Stimulated activated CD8-positive, alpha-beta memory T cell treated with anti-CD3 and anti-CD28 coated beads, Interleukin-2, amount 100 ng/mL, for 48 hours (primary cell): Measurements from ENCODE around the gene DHCR24.

Experiments
- DNase-seq, 2 donors: peaks; one replicate each; pipeline ENCODE4 v3.0.0-alpha.2; 2020; ENCODE audit warnings: low read depth in 2 of 2

DHCR24 gene

DNA sequence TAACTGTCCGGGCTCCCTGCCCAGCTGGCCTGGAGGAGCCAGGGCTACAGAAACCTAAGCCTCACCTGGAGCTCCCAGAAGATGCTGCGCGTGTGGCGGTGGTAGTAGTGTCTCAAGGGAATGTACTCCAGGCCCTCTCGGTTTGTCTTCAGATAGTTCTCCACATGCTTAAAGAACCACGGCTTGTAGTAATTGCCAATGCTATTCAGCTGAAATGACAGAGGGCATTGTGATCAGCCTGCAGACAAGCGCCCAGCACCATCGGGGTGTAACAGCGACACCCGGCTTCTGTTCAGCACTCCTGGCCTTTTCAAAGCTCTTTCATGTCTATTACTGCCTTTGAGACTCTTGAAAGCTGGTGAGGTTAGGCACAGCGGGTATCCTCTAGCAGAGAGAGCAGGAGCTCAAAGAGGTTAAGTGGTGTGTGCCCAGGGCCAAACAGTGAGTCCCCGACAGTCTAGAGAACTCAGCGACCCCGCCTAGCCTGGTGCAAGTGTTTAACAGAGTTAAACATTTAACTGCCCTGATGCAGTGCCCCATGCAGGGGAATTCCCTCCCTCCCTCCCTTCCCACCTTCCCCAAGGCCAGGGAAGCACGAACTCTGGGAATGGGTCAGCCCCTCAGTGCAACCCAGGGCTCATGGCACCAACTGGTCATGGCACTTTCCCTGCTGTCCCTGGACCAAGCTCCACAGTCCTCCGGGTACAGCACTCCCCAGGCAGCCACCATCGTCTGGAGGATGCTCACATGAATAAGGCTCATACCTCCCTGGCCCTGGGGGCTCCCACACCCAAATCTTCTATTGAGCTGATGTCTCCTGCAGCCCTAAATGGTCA is 21.5 kb downstream of the DHCR24 start:
- DNase-seq = no peak

DNA sequence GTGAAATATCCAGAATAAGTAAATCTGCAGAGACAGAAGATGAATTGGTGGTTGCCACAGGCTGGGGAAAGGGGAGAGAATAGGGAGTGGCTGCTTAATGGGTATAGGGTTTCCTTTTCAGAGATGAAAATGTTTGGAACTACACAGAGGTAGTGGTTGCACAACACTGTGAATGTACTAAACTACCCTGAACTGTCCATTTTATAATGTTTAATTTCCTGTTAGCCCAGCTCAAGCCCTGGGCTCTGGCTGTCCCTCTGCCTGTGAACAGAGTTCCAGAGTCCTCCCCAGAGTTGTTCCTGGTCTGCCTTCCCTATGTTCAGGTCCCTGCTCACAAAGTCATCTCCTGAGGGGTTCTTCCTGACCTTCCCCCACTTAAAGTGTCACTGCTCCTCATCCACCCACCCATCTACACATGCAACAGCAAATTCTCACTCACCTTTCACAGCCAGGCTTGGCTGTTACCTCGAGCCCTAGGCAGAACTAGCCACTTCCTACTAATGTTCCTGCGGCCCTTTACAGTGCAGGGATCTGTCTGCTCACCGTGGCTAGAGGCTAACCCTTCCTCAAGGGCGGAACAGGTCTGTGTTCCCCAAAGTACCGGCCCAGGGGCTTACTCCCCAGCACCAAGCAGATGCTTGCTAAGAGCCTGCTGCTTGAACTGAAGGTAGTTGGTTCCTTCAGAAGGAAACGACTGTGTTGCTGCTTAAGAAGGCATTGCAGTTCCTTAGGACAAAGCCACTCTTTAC is 22.4 kb downstream of the DHCR24 start:
- DNase-seq = no peak

DNA sequence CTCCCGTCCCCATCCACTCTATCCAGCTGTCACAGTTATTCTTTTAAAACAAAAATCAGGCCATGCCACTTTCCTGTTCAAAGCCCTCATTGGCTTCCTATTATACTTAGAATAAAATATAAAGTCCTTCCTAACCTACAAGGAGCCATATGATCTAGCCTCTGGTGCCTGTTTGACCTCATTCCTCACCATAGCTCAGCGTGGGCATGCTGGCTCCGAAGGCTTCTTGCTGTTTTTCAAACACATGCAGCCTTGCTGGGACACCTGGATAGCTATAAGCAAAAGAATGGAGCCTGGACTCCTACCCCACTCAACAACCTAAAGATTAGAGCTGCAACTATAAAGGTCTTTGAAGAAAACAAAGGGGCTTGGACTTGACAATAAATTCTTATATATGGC is 23.7 kb downstream of the DHCR24 start:
- DNase-seq = no peak

DNA sequence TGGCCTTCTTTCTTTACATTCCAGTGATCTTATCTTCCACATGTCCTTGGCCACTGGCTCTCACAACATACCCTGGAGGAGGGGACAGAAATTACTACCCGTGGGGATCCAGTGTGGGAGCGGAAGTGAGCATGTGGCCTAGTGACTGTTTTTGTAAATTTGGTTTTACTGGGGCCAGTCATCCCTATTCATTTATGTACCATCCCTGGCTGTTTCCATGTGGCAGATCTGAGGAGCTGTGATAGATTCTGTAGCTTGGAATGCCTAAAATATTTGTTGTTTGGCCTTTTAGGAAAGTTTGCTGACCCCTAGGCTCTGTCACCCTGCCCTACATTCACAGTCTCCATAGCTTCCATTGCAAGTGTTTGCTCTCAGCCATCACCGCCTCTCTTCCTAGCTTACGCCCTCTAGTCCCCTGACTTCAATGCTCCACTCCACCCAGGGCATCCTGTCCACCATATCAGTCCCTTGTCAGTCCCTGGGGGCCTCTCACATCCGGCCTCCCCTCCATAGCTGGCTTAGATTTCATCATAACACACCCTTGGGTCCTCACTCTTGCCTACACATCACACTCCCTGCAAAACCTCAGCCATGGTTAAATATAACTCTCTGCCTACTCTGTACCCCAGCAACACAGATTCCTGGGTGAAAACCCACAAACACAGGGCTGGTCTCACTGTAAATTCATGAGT is 25.8 kb downstream of the DHCR24 start:
- DNase-seq = no peak

DNA sequence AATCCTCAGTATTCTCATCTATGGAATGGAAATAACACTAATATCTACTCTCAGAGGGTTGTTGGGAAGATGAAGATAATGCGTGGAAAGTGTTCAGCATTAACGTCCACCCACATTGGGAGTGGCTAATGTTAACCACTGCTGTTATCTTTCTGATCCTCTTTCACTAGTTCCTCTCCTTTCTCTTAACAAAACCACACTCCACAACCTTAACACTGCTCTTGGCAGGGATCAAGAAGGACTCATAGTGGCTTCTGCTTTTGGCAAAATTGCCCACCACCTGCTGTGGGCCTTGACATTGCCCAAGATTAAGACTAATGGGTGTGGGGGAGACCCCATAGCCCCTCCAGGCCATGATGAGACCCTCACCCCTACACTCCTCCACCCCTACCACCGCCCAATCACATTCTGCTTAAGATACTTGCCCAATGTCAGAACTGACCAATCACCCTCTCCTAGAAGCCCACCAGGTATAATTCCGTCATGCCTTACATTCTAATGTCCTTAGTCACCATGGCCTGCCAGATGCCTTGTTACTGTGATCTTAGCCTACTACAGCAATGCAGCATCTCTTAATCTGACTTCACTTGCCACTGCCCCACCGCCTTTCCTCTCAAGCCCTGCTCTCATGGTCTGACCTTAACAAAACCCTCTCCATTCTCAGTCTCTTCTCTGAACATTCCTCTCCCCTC is 27.1 kb downstream of the DHCR24 start:
- no peak for DNase-seq

DNA sequence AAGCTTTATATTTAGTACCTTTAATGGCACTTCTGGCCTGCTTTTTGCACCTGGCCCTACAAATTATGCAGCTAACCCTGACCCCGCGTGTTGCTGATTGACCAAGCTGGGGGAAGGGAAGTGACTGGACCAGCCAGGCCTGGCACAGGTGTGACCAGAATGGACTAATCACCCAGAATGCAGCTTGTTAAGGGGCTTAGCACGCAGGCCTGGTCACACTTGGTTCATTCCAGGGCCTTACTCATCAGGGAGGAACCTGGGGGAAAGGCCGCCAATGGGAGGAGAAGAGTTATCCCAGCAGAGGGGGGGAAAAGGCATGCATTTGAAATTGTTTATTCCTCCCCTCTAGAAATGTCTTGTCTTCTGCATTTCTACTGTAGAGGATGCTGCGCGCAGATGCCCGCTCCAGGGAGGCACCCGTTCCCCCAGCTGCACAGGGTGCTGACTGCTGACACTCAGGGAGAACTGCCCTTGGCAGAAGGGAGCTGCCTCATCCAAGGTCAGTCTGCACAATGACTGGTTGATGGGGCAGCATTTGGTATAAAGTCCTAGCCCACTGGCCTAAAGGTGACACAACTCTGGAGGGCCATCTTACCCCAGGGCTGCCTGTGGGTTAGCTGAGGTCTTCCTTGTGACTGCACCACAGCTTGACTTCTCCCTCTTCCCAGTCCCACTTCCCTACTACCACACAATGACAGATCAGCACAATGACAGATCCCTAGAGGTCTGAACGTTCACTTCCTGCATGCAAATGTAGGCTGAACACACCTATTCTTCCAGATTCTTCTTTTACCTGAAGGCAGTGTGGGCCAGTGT is 29.0 kb downstream of the DHCR24 start:
- no peak for DNase-seq

DNA sequence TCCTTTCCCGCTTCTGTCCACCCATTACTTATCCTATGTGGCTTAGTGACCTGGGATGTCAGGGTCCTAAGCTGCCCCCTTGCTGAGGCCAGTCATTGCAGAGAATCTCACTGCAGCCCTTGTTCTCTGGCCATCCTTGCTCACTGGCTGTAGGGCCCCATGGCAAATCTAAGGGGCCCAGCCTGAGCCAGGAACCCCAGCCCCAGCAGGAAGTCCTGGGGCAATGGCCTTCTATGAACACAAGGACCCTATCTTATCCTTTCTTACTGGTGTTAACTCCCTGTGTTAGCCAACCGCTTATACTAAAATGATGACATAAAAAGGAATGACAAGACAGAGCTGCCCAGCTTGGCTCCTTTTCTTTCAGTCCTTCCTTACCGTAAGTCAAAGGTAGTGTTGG is 29.9 kb downstream of the DHCR24 start:
- DNase-seq = no peak

DNA sequence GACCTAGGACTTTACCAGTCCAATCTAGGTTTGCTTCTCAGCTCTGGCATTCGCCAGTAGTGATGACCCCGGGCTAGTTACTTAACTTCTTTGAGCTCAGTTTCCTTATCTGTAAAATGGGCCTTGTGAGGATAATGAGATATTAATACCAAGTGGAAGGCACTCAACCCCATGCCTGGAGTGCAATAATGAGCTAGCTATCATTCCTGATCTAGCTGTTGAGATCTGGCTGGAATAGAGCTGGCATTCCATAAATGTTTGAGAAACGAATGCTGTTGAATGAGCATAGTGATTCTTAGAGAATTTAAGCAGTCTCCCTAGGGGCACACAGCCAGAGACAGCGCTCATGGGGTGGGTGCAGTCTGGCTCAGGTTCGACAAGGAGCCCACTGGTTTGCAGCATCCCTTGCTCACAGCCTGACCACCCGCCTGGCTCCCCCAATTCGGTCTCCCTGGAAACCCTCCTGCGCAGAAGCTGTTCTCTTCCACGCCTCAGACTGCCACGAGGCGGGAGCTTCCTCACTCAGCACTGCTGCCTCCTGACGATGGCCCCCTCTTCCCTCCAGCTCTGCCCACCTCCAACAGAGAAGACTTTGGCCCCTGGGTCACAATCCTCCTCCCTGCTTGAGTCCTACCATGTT is 32.5 kb downstream of the DHCR24 start:
- DNase-seq = no peak

DNA sequence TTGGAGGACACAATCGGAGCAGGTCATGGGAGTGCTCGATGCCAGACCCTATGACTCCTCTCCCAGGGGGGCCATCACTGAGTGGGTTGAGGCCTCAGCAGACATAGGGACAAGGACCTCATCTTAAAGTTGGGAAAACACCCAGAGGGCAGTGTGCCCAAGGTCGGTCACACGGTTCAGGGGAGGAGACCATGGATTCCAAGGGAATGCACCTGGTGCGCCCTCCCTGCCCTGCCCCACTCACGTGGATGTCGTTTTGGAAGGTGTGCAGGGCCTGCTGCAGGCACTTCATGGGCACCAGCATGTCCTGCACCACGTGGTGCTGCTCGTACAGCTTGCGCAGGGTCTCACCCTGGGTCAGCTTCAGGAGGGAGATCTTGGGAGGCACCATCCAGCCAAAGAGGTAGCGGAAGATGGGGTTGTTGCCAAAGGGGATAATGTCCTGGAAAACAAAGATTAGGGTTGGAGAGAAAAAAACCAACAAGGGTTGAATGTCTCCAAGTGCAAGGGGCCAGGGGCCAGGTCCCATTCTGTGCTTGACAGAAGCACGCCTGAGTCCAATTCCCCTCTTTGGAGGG is 33.1 kb downstream of the DHCR24 start:
- no peak for DNase-seq

DNA sequence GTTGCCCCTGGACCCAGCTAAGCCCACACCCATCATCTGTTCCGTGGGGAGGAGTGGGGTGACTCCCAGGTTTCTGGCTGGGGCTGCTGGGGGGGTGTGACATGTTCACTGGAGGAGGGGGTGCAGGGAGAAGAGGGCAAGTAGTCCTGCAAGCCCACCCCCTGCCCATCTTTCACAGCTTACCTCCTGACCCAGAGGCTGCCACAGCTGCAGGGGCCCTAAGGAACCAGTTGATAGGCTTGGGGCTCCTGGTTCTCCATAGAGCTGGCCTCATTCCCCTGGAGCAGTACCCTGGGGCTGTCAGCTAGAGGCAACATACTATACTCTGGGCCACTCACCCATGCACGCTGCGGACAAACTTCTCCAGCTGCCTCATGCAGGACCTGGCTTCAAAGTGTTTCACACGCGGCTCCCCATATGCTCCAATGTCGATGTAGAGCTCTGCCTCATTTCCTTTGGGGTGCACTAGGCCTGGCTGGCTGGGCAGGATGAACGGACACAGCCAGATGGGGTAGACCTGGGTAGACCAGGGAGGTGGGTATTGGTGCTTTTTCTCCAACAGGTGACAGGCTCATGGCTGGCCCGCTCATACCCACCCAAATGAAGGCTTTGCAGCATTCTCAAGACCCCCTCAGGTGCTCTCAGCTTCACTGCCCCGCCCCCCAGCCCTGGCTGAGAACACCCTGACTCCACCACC is 33.8 kb downstream of the DHCR24 start:
- DNase-seq = no peak

DNA sequence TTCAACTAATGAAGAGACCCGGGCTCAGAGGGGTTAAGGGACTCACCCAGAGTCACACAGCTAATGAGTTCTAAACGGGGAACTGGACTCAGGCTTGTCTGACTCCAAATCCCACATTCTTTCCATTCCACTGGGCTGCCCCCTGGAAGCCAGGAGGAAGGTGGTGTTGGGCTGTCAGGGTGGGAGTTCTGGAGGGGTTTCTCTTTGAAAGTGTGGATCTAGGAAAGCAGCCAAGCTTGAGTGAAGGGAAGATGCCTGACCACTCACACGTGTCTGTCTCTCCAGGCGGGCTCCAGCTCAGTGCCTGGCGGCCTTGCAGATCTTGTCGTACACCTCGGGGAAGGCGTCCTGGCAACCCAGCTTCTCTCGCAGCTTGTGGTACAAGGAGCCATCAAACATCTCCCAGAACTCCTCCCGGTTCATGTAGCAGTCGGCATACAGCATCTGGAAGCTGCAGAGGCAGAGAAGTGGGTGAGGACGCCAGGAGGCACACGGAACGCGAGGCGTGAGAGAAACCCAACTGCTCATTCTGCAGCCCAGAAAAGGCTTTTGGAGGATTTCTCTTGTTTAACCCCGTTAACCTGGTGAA is 35.0 kb downstream of the DHCR24 start:
- no peak for DNase-seq

DNA sequence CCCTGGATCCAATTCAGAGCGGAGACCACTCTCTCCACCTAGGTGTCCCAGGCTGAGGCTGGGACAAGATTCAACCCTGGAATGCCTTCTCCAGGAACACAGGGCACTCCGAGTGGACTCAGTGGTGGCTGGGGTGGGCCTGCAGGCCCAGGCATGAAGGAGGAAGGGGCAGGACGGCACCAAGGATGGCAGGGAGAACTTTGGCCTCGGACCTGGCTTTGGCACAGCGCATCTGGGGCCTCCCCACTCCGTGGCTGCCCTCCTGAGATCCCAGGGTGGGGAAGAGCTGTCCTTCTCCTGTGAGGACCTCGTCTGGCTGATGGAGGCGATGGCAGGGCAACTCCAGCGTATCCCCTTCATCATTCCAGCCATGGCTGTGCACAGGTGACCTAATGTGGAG is 35.6 kb downstream of the DHCR24 start:
- no peak for DNase-seq

DNA sequence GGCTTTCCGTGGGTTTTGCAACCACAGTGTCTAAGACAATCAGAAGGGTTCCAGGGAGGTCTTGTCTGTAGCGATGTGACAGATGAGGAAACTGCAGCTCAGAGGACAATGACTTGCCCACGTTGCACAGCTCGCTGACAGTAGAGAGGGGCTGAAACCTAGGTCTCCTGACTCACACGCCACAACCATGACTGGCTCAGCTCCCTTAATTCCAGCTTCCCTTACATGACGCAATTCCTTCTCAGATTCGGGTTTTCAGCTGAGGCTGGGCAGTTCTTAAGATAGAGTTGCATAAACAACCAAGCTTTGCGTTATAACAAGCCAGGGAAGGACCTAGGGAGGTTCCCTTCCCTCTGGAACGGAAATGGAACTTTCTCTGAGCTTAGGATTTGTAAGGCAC is 36.3 kb downstream of the DHCR24 start:
- DNase-seq = no peak

DNA sequence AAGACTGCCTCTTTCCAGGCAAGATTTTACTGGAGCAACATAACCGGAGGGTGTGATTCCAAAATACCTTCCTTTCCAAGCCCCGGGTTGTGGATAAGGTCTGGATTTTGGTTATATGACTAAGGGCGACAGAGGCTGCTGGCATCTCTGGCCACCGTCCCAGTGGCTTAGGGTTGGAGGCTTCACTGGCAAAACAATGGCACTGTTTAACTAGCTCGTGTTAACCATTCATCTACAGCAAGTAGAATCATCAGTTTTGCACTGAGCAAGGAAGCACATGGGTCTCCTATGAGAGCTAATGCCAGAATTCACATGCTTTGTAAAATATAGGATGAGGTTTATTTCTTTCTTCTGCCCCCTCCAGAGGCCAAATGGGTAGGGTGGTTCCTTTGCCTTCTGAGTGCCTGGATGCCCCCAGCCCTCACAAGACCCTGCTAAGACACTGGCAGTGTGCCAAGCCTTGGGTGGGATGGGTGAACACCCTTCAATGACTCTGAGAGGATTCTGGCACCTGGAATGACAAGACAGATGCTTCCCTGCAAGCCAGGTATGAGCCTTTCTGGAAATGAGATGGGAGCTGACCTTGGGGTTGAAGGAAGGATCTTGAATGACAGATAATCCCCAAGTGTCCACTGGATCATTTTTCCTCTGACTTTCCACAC is 36.8 kb downstream of the DHCR24 start:
- DNase-seq = no peak

DNA sequence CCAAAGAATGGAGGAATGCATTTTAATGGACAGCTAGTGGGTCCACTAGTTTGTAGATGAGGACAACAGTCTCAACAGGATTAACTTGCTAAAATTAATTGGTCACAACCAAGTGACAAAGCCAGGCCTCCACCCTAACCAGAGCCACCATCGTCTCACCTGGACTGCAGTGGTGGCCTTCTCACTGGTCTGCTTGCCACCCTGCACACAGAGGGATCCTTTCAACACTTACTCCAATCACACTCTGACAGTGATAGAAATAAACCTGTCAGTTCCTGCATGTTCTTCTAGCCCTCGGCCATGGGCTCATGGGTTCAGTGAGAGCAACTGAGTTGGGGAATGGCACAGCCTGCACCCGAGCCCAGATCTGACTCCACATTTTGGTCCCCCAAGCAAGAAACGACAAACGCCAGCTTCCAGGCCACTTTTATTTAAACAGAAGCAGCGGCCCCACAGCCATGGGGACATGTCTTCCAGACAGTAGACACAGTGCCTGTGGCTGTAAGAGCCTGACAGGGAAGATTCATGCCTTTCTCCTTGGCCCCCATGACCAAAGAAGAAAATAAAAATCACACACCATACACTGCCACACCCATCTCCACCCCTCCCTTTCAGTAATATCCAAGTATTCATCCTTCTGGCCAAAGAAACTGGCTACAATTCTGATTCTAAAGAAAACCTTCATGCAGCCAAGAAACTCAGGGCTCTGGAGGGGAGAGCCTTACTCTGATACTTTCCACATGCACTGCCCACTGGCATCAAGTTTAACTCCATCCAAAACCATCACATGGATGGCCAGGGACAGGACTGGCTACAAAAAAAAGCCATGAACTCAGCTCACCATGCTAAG is 37.6 kb downstream of the DHCR24 start:
- no peak for DNase-seq

DNA sequence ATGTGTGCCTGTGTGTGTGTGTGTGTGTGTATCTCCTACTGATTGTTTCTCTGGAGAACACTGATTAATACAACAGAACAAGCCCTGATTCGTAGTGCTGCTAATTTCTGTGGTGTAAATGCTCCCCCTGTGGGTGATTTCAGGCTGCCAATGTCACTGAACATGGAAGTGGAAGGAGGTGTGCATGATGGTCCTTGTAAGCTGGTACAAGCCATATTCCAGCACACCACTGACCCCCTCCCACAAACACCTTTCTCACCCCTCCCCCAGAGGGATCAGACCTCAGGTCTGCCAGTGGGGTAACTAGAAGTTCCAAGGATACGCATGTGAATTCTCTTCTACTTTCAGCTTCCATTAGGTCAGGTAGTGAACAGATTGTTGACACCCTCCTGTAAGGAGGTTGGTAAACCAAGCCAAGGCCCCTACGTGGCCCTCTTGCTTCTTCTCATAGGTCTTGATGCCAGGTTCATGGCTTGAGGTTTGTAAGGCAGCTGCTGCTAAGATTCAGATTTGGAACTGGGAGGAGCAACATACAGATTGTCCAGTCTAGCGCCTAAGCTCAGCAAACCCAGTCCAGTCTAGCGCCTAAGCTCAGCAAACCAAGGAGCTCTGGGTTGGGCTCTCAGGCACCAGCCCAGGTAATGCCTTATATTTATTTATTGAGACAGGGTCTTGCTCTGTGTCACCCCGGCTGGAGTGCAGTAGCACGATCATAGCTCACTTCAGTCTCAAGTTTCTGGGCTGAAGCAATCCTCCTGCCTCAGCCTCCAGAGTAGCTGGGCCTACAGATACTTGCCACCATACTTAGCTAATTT is 38.7 kb downstream of the DHCR24 start:
- DNase-seq = no peak

DNA sequence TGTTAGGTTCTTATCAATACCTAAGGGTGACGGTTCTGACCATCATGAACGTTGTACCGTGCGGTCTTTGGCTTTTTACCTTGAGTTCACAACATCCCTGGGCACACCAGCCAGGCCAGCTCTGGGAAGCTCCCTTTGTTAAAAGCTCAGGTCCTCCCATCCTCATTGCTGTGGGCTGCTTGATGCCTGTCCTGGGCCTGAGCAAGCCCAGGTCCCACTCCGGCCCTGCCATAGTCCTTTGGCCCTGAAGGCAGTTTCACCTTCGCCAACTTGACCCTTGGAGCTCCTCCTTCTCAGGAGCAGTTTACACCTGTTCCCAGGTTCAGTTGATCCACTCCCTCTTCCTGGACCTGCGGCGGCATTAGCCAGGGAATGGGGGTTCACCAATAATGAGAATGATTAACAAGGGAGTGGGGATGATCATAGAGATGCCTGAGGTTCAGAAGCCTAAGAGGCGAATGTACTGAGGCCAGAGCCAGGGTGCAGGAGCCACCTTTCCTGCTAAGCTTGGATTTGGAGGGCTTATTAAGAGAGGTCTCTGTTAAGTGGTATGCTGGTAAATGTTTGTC is 40.2 kb downstream of the DHCR24 start:
- no peak for DNase-seq
